ENCODE measurements around the gene DLK2.
"Not testable (repeated sequence)": the region's sequence is repeated elsewhere in the genome, so short reads cannot be mapped to it uniquely, and the experiment has no call there.

DLK2 gene

GRCh38 chr6:43421831-43422230, 33.5 kb downstream of the DLK2 start:
- no peak for DNase-seq

GRCh38 chr6:43420012-43420709, 35.2 kb downstream of the DLK2 start:
- no peak for DNase-seq

GRCh38 chr6:43416935-43417334, 38.4 kb downstream of the DLK2 start:
- no peak for DNase-seq

- DNase-seq, result not testable (repeated sequence)
These were observed 40.1 kb downstream of the DLK2 start for GRCh38 chr6:43415275-43415674.

DNA sequence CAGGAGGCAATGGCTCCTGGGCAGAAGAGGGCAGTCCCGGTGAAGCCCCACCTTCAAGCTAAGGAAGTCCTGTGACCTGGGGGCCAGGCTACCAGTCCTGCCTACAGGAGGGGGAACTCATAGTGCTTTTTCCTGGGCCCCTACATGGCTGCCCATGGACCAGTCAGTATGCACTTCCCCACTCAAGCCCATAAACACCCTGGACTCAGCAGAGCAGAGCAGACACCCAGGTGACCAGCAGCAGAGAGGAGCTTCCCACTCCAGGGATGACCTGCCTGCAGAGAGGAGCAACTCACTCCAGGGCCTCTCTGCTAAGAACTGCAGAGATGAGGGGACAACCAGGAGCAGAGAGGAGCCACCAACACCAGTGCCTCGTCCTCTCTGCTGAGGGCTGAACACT, 42.3 kb downstream of the DLK2 start:
- no peak for DNase-seq

DNA sequence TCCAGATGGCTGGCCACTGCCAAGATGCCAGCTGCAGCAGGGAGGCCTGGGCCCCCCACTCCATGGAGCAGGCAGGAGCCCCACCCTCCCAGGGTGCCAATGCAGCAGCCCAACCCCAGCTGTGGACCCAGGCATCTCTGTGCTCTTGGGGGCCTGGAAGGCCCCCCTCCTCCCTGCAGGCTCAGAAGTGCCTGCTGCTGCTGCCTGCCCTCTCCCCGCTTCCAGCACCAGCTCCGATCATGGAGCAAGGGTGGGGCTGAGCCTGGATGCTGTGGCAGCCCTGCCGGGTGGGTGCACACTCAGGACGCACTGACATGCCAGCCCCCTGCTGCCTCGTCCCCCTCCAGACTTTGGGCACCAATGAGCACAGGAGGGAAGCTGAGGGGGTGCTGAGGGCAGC, 42.8 kb downstream of the DLK2 start:
- DNase-seq, result no peak

DNA sequence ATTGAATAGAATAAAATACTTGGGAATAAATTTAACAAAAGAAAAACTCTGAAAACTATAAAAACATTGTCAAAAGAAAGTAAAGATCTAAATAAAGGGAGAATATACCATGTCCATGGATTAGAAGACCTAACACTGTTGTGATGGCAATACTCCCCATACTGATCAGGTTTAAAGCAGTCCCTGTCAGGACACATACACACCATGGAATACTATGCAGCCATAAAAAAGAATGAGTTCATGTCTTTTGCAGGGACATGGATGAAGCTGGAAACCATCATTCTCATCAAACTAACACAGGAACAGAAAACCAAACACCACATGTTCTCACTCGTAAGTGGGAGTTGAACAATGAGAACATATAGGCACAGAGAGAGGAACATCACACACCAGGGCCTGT, 44.6 kb downstream of the DLK2 start:
- not testable (repeated sequence) for DNase-seq

DNA sequence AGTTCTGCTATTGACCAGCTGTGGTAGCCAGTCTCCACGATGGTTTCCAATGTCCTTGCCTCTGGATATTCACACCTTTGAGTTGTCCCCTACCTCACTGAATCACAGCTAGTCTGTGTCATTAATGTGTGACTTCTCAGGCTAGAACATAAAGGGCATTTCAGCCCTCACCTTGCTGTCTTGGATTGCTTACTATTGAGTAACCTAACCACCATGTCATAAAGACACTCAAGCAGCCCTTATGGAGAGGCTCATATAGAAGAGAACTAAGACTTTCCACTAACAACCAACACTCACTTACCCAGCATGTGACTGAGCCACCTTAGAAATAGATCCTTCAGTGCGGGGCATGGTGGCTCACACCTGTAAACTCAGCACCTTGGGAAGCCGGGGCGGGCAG, 47.1 kb downstream of the DLK2 start:
- no peak for DNase-seq

GRCh38 chr6:43407296-43407695, 48.1 kb downstream of the DLK2 start:
- DNase-seq, result no peak

DNA sequence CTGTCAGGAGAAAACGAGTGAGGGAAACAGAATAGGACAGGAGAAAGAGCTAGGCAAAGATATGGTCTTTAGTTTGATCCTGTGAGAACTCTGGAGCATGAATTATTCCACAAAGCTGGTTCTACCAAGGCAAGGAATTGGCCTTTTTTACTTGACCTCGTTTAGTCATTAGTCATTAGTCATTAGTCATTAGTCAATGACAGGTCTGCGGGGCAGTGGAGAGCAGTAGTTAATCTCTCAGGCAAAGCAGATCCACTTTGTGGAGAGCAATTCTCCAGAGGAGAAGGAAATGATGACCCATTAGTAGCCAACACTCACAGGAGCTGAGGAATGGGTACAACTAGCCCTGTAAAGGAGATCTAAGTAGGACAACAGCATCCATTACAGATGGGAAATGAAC, 50.0 kb downstream of the DLK2 start:
- peak; percentile 49 for DNase-seq

DNA sequence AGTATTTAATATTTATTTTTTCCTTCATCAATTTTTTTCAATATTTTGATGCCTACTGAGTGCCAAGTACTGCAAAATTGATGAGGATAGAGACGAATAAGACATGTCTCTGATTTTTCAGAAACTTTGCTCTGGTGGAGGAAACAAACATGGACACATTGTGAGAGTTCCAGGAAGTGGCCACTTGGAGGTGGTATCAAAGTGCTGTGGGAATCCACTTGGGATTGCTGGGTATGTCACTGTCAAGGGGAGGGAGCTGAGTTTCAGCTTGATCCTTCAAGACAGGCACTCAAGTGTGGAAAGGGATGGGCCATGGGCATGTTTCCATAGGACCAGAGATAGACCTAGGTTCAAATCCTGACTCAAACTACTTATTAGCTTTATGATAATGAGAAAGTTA, 52.5 kb downstream of the DLK2 start:
- DNase-seq, result peak; percentile 6

- DNase-seq, result no peak
These were observed 53.6 kb downstream of the DLK2 start for GRCh38 chr6:43401730-43402129.

Data from EL (cell line).